ENCODE measurements around the gene TRIM44. TPM values are rescaled to one million over a fixed set of nuclear protein-coding genes. Genes with fewer than 3 reads are reported as not detected.

TRIM44 gene
- total and polyA plus RNA-seq, 2 donors (not counting 3 experiments of a cell fraction or from before 2014, with no cell fraction given): 31.7 to 72.0 TPM

- no TSS peak for BruUV-seq (replicated peaks)
- no peak overlapping the region for H2AFZ ChIP-seq (ENCODE audit: low read depth, low read length)
- H3K4me3 ChIP-seq (replicated peaks in 1 of 3; ENCODE audit: insufficient read depth in 1 of 3, low read depth in 1 of 3, low read length in 3 of 3): no peak overlapping the region
- no peak for FAIRE-seq
- POLR2A ChIA-PET: no interaction called here
- no peak overlapping the region for H3K4me2 ChIP-seq (ENCODE audit: insufficient read depth, low read length)
- H3K36me3 ChIP-seq (ENCODE audit: control insufficient read depth in 2 of 2, extremely low read depth in 1 of 2, insufficient read depth in 2 of 2, low read length in 2 of 2): no peaks in the 10 kb centered on the region
- no peak for DNase-seq (ENCODE audit: low read depth, low spot score)
- H3K4me1 ChIP-seq (ENCODE audit: control insufficient read depth, extremely low read depth, insufficient read depth, low read length): peaks cover 15% of the 10 kb centered on the region
- no peaks in the 10 kb centered on the region for H3K79me2 ChIP-seq (ENCODE audit: control insufficient read depth, insufficient read depth, low read length)
- TF ChIP-seq CTCF (IDR thresholded peaks at IDR 0.05; ENCODE audit: extremely low read depth in 1 of 2, insufficient read depth in 1 of 2, low read depth in 1 of 2, low read length in 2 of 2) (no peak), JUN (IDR thresholded peaks at IDR 0.05; ENCODE audit: borderline replicate concordance, insufficient read depth, insufficient read length, low read depth) (no peak), MAX (IDR thresholded peaks at IDR 0.05; ENCODE audit: insufficient read depth, insufficient read length) (no peak), GATA2 (IDR thresholded peaks at IDR 0.05; ENCODE audit: insufficient read depth, insufficient read length, low read depth, low read length) (no peak), POLR2A (IDR thresholded peaks at IDR 0.05; ENCODE audit: low read depth, low read length) (no peak), MYC (IDR thresholded peaks at IDR 0.05; ENCODE audit: low read depth, low read length) (no peak), FOS (IDR thresholded peaks at IDR 0.05; ENCODE audit: borderline replicate concordance, insufficient read depth, low read length) (no peak)
- intact Hi-C loops (cut with micrococcal nuclease) (no loop called here), dilution Hi-C loops (cut with MboI; ENCODE audit: extremely low pct_ligation_motif_present, low sequenced_read_pairs) (no loop called here)
- H3K27me3 ChIP-seq (ENCODE audit: control insufficient read depth in 2 of 2, insufficient read depth in 2 of 2, low read length in 2 of 2): no peaks in the 10 kb centered on the region
- CTCF ChIA-PET: interaction anchor here (2.0 kb wide), 1 partner anchor 38 kb away, joined by 6 read pairs; no protein-coding TSS in a partner anchor
- H3K9ac ChIP-seq (replicated peaks; ENCODE audit: extremely low read depth, insufficient read depth, low read length): no peak overlapping the region
- H3K9me1 ChIP-seq (replicated peaks; ENCODE audit: control insufficient read depth, extremely low read depth, insufficient read depth, low read length): peaks cover 3% of the 10 kb centered on the region
- H3K27ac ChIP-seq (ENCODE audit: insufficient read depth, low read depth, low read length): no peak overlapping the region
- H4K20me1 ChIP-seq (replicated peaks; ENCODE audit: control insufficient read depth, extremely low read depth, insufficient read depth, low read length): peaks cover 3% of the 10 kb centered on the region
- no peaks in the 10 kb centered on the region for H3K9me3 ChIP-seq (replicated peaks; ENCODE audit: control insufficient read depth, insufficient read depth, low read length)
Measured at GRCh38 chr11:35783809-35784208, 121.2 kb downstream of the TRIM44 start.
